BE2C (cell line): ENCODE measurements around the gene CA14.

Experiments used
- DNase-seq: peaks from one replicate; pipeline ENCODE4 v3.0.0-alpha.2; 2020
- H3K27me3 ChIP-seq: fragments of 250-450 bp; sonication (Bioruptor Pico); 2 replicates; pipeline ENCODE4 v1.5.1; 2020; ENCODE audit warnings: mild to moderate bottlenecking
- H3K36me3 ChIP-seq: fragments of 250-450 bp; sonication (Bioruptor Pico); 2 replicates; pipeline ENCODE4 v1.5.1; 2020; ENCODE audit warnings: mild to moderate bottlenecking
- H3K4me1 ChIP-seq: fragments of 250-450 bp; sonication (Bioruptor Pico); 2 replicates; pipeline ENCODE4 v1.5.1; 2020
- H3K4me3 ChIP-seq: 2 replicates; pipeline ENCODE4 v1.5.1; 2011; ENCODE audit warnings: low read depth, low read length
- H3K9me3 ChIP-seq: fragments of 250-450 bp; sonication (Bioruptor Pico); 2 replicates; pipeline ENCODE4 v1.5.1; 2020
- TF ChIP-seq, protein P1 (sequence below): IDR thresholded peaks from 2 replicates; pipeline ENCODE4 v1.5.1; 2012; ENCODE audit warnings: mild to moderate bottlenecking, low read depth, low read length

Gene CA14

DNA sequence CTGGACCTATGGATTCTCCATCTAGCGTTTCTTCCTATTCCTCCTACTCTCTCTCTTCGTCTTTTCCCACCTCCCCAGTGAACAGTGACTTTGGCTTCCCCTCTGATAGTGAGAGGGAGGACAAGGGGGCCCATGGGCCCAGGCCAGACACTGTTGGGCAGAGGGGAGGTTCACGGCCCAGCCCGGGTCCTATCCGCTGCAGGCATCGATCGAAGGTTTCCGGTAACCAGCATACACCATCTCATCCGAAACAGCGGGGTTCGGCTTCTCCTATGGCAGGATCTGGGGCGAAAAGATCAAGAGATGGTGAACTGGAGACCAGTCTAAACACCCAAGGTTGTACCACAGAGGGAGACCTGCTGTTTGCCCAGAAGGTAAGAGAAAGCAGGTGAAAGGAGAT is 25.7 kb downstream of the CA14 start:
- Histone ChIP-seq H3K4me3 (no peak overlapping the region), H3K4me1 (peaks cover 9% of the 10 kb centered on the region; the same call in 1 of the 2 replicates), H3K9me3 (peaks cover 3% of the 10 kb centered on the region; the same call in 1 of the 2 replicates), H3K36me3 (no peaks in the 10 kb centered on the region), H3K27me3 (no peaks in the 10 kb centered on the region)
- no peak for DNase-seq
- TF ChIP-seq, protein P1, sequence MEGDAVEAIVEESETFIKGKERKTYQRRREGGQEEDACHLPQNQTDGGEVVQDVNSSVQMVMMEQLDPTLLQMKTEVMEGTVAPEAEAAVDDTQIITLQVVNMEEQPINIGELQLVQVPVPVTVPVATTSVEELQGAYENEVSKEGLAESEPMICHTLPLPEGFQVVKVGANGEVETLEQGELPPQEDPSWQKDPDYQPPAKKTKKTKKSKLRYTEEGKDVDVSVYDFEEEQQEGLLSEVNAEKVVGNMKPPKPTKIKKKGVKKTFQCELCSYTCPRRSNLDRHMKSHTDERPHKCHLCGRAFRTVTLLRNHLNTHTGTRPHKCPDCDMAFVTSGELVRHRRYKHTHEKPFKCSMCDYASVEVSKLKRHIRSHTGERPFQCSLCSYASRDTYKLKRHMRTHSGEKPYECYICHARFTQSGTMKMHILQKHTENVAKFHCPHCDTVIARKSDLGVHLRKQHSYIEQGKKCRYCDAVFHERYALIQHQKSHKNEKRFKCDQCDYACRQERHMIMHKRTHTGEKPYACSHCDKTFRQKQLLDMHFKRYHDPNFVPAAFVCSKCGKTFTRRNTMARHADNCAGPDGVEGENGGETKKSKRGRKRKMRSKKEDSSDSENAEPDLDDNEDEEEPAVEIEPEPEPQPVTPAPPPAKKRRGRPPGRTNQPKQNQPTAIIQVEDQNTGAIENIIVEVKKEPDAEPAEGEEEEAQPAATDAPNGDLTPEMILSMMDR, result no peak

DNA sequence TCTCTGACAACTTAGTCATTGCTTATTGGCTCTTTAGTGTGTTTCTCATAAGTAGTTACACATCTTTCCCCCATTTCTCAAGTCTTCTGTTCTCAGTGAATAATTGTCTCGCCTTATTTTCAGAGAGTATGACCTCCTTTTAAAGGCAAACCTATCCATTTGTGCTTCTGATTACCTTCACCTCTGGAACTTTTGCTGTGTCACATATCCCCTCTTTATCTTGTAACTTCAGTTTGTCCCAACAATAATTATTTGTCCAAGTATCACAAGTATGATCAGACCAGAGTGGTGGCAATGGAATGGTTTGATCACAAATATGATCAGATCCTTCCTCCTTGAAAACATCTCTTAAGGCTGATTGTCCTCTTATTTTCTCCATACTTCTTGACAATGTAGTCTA is 30.8 kb downstream of the CA14 start:
- H3K36me3 ChIP-seq, result no peaks in the 10 kb centered on the region
- no peaks in the 10 kb centered on the region for H3K9me3 ChIP-seq
- no peaks in the 10 kb centered on the region for H3K27me3 ChIP-seq
- H3K4me3 ChIP-seq, result no peak overlapping the region
- TF ChIP-seq, protein P1, result no peak
- no peaks in the 10 kb centered on the region for H3K4me1 ChIP-seq
- no peak for DNase-seq

DNA sequence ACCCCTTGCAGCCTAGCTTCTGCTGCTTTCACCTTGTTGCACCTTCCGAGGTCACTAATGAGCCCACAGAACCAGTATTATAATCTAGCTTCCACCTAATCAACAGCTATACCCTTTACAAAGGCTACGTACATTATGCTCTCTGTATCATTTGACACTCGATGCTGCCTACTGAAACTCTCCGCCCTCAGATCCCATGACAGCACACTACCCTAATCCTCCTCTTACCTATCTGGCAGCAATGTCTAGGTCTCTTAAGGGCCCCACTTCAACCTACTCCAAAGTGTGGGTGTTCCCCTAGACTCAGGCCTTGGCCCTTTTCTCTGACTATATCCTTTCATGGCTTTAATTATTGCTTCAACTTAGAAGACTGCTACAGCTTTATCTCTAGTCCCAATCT is 31.2 kb downstream of the CA14 start:
- TF ChIP-seq, protein P1, result no peak
- no peak overlapping the region for H3K4me3 ChIP-seq
- no peaks in the 10 kb centered on the region for H3K4me1 ChIP-seq
- H3K36me3 ChIP-seq, result no peaks in the 10 kb centered on the region
- H3K27me3 ChIP-seq, result no peaks in the 10 kb centered on the region
- DNase-seq, result no peak
- no peaks in the 10 kb centered on the region for H3K9me3 ChIP-seq

DNA sequence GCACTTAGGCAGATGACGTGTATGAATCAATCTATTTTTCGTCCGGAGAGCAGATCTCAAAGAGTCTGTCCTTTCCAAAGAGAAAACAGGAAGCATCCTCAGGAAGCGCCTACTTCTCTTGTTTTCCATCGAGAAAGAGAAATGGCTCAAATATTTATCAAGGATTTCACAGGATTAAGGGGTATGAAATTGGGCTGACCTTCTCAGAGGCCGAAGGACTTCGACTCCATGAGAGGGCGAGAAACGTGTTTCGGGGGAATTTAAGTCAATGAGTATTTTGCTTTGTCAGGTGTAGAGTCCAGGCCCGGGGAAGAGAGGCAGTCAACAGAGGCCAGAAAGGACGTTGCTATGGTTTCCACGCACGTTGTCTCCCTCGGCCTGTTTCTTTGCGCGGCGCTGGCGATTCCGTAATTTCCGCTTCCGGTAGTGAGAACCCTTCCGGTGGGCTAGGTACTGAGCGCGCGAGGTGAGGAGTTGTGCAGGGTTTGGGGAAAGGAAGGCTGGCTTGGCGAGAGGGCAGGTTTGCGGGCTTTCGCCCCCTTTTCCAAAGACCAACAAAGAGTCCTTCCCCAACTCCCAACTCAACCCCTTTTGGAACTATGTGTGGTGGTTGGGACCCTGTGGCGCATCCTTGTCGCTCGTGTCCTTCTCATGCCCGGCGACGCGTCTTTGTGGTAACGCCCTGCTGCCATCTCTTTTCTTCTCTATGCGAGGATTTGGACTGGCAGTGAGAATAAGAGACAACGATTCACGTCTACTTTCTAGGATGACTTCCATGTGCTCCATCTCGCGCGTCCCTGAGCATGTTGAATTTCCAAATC is 36.1 kb downstream of the CA14 start, which contains the start of gene MRPS21:
TSS of gene MRPS21 (plus strand) at position 429 of the 821 bp plus-strand sequence. CDS start 506 bp downstream, outside the sequence.
- TF ChIP-seq, protein P1, result no peak
- Histone ChIP-seq H3K4me1 (no peaks in the 10 kb centered on the region), H3K36me3 (peaks cover 27% of the 10 kb centered on the region), H3K4me3 (peak within 1 kb of the TSS; percentile 92), H3K27me3 (no peaks in the 10 kb centered on the region), H3K9me3 (no peaks in the 10 kb centered on the region)
- peak; percentile 92 for DNase-seq

DNA sequence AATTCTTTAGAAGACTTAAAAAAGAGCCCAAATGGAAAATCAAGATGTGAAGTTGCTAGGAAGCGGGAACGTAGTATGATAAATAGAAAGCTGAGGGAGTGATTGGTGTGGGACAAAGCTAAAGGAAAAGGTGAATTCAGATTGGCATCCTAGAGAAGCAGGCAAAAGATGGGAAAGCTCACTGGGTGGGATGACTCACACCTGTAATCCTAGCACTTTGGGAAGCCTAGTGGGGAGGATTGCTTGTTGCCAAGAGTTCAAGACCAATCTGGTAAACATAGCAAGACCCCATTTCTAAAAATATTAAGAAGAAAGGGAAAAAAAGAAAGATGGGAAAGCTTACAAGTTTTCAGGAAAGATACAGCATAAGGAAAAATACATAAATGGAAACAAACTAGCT is 37.9 kb downstream of the CA14 start:
- no peaks in the 10 kb centered on the region for H3K27me3 ChIP-seq
- no peaks in the 10 kb centered on the region for H3K9me3 ChIP-seq
- peaks cover 40% of the 10 kb centered on the region for H3K36me3 ChIP-seq
- no peaks in the 10 kb centered on the region for H3K4me1 ChIP-seq
- TF ChIP-seq, protein P1, result no peak
- DNase-seq, result no peak
- no peak overlapping the region for H3K4me3 ChIP-seq

DNA sequence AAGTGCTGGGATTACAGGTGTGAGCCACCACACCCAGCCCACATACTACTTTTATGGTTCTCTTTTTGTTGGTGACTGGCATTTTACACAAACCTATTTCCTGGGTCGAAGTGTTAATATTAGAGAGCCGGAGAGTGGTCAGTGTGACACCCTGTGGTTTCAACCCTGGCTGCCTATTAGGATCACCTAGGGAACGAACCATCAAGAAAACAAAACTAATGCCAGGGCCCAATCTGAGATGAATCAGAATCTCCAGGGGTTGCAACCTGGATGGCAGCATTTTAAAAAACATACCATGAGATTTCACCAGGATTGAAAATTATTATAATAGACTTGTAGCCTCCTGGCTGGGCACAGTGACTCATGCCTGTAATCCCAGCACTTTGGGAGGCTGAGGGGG is 42.1 kb downstream of the CA14 start:
- H3K36me3 ChIP-seq, result peaks cover 58% of the 10 kb centered on the region
- no peaks in the 10 kb centered on the region for H3K9me3 ChIP-seq
- TF ChIP-seq, protein P1, result no peak
- no peak for DNase-seq
- no peaks in the 10 kb centered on the region for H3K4me1 ChIP-seq
- no peak overlapping the region for H3K4me3 ChIP-seq
- no peaks in the 10 kb centered on the region for H3K27me3 ChIP-seq
